GM19043 (cell line): ENCODE data around the gene NOXA1.
"Not testable (repeated sequence)": the region's sequence is repeated elsewhere in the genome, so short reads cannot be mapped to it uniquely, and the experiment has no call there.

Experiments
- ATAC-seq: cut with Tn5 transposase; IDR thresholded peaks from one replicate; pipeline ENCODE4 v1.9.1; 2021; ENCODE audit warnings: low read depth; ENCODE audit not compliant: unreplicated experiment

Gene NOXA1

DNA sequence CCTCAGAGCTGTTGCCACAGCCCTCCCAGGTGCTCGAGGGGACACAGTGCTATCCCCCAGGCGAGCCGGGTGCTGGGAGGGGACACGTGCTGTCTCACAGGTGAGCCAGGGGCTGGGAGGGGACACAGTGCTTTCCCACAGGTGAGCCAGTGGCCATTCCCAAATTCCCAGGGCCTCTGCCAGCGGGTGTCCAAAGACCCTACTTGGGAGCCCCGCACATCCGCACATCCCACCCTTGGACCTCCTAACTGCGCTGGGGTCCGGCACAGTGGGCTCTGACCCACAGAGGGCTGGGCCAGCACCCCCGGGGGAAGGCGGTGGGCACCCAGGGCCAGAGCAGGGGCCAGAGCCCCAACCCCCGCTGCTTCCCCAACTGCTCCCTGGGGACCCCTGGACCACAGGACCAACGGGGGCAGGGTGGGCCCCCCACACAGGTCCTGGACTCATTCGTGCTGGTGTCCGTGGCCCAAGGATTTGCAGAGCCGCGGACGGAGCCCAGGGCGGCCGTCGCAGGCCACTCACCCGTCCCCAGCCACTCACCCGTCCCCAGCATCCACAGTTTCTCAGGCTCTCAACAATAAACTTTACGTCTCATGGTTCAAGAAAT lies 18.1 kb upstream of the NOXA1 start:
- no peak for ATAC-seq

GRCh38 chr9:137405677-137406081 lies 17.5 kb upstream of the NOXA1 start:
- ATAC-seq = no peak

DNA sequence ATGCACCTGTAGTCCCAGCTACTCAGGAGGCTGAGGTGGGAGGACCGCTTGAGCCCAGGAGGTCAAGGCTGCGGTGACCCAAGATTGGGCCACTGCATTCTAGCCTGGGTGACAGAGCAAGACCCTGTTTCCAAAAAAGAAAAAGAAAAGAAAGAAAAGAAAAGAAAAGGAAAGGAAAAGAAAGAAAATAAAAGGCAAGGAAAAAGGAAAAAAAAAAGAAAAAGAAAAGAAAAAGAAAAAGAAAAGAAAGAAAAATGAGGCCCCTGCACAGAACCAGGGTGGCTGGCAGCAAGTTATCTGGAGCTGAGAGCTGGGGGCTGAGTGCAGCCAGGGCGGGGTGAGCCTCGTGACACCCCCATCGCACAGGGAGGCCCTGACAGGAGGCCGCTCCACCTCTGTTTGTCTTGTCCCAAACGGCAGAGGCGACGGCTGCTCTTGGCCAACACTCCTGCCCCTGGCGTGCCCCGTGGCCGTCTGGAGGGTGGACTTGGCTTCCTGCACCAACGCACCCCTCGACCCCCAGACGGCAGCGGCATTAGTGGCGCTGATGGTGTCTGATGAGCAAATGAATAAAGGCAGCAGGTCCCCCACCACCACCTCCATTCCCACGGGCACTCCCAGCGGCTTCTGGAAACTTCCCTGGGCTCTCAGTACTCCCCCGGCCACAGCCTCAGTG lies 17.0 kb upstream of the NOXA1 start:
- ATAC-seq = no peak

GRCh38 chr9:137406876-137407589 lies 16.2 kb upstream of the NOXA1 start:
- ATAC-seq = no peak

DNA sequence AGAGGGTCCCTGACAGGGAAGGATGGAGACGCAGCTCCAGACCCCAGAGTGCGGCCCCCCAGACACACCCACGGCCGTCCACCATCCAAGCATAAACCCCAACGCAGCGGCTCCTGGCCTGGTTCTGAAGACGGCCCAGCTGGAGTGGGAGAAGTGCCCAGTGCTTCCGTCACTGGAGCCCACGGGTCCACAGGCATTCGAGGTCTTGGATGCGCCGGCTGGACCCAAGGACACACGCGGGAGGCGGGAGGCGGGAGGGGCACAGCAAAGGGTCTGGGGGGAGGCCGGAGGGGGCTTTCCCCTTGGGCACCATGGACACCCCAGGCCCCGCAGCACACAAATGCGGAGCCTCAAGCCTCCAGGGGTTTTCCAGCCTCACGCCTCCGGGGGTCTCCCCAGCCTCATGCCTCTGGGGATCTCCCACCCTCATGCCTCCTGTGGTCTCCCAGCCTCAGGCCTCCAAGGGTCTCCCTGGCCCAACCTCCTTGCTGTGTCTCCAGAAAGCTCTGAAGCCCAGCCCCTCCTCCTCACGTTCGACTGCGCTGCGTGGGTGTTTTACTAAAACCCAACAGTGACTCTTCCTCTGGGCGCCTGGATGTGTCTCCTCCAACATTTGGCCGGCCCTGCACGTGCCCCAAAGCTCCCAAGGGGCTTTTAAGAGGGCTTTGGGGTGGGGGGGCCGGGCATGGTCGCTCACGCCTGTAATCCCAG lies 15.4 kb upstream of the NOXA1 start:
- ATAC-seq = no peak

GRCh38 chr9:137408651-137409405 lies 14.4 kb upstream of the NOXA1 start:
- ATAC-seq = no peak

GRCh38 chr9:137409515-137409914 lies 13.7 kb upstream of the NOXA1 start:
- ATAC-seq = no peak

- not testable (repeated sequence) for ATAC-seq
These were observed 12.8 kb upstream of the NOXA1 start for GRCh38 chr9:137410236-137410890.

DNA sequence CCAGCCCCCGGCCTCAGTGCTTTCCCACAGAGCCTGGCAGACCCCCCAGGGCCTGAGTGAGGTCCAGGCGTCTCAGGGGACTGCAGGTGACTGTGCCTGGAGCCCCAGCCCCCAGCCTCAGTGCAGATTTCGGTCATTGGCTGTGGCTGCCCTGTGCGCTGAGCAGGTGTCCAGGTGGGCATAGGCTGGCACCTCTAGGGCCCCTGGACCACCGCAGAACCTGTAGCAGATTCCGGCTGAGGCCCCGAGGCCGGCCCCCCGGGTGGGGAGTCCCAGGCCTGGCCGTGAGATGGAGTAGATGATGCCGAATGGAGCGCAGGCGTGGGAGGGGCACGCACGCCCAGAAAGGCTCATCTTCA lies 12.3 kb upstream of the NOXA1 start:
- no peak for ATAC-seq

DNA sequence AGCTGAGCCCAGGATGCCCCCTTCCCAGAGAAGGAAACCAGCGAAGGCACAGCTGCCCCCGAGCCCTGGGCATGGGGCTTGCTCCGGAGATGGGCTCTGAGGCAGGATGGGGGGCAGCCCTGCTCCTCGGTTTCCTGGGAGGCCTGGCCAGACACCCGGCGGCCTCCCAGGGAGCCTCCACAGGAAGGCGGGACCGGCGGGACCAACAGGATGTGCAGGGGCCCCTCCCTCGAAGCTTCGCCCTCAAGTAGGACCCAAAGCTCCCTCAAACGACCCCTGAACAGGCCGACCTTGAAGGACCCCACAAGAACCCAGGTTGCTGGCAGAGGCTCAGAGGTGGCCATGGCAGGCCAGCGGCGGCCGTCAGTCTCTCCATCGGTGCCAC lies 11.9 kb upstream of the NOXA1 start:
- ATAC-seq = no peak

DNA sequence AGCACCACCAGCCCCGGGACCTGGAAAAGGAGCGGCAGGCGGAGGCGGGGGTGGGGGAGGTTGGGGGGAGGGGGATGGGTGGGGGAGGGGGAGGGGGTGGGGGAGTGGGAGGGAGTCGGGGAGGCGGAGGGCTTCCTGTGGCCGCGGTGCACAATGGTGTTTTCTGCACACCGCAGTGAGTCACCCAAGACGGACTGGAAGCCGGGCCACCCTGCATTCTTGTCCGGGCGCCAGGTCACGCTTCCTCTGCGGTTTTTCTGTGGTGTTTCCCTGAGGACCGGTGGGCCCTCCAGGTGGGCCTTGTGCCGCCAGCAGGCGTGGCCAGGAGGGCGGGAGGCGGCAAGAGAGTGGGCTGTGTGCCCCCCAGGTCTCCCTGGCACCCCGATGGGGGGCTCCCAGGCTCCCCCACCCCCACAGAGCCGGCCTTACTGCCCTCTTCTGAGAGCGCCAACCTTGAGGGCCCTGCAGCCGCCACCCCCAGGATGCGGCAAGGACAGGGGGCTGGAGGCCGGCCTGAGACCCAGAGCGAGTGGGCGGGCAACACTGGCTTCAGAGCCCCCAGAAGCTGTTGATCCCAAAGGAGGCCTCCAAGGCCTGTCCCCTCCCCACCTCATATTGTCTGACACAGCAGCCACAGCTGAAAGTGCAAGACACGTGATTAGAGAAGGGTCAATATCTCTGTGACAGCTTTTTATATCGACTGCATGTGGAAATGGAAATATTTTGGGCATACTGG lies 11.4 kb upstream of the NOXA1 start:
- no peak for ATAC-seq

- no peak for ATAC-seq
These were observed 10.8 kb upstream of the NOXA1 start for GRCh38 chr9:137412431-137412830.

GRCh38 chr9:137415451-137415850 lies 7.7 kb upstream of the NOXA1 start:
- no peak for ATAC-seq

- no peak for ATAC-seq
These were observed 7.1 kb upstream of the NOXA1 start for GRCh38 chr9:137416006-137416562.

DNA sequence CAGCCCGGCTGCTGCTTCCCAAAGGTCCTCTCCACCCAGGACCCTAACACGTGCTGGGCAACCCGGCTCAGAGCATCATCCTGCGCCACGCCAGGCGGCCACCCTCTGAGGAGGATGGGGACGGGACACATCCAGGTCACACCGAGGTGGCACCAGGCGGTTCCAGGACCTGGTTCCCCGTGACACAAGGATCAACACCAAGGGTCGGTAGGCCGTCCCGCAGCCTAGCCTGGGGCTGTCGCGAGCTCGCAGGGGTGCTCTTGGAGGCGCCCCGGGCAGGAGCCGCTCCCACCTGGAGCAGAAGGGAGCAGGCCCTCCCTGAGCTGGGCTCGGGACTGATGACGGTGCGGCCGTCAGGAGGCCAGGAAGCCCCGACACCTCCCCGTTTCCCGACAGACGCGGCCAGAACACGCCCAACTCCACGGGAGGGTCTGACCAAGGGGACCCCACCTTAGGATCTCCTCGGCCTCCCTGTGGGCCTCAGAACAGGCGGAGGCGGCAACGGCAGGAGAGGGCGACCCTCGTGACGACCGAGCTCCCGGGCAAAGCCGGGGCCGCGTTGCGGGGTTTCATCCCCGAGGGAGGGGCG lies 6.5 kb upstream of the NOXA1 start:
- ATAC-seq = no peak

- ATAC-seq = no peak
These were observed 5.8 kb upstream of the NOXA1 start for GRCh38 chr9:137417161-137418021.

DNA sequence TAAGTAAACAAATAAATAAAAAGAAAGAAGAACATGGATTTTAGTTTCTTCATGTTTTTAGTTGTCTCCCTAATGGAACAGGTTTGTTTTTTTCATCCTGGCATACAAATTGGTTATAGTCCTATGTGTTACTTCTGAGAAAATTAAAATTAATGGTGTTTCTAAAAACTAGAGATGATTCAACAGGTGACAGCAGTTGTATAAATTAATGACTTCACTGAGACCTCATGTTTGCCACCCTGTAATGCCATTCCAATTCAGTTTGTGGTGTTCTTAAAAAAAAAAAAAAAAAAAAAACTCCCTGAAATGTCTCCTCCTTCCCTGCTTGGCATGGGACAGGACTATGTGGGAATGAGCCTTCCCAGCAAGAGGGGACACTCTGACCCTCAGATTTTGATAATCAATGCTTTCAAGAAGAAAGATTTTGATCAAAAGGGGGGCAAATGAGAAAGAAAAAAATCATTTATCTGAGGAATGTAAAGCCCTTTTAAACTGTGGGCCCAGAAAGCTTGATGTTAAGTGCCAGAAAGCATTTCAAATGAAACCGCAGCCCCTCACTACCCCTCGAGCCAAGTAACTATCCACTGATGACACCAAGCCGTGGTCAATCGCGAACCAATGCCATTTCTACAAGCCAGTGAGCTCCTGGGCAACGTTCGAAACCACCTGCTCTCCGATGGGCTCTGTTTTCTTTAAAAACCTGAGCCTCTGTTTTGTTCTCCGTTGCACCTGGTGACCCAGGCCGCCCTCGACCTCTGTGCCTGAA lies 1.2 kb upstream of the NOXA1 start:
- ATAC-seq = no peak
